MM.1S (cell line): ENCODE measurements around the gene TBC1D32.

Experiments used
- CTCF ChIP-seq: fragments of 300-600 bp; sonication (generic); IDR thresholded peaks from 2 replicates; pipeline ENCODE4 v1.5.1; 2016; ENCODE audit warnings: antibody characterized with exemption, low read length, mixed read lengths
- EZH2 ChIP-seq: fragments of 300-600 bp; sonication (generic); optimal IDR thresholded peaks from 2 replicates; pipeline ENCODE3; 2017; ENCODE audit warnings: low read depth, mild to moderate bottlenecking, antibody characterized with exemption, low read length, mixed read lengths
- EZH2phosphoT487 ChIP-seq: fragments of 300-600 bp; sonication (generic); IDR thresholded peaks from 2 replicates; pipeline ENCODE4 v1.6.1; 2018; ENCODE audit warnings: antibody characterized with exemption, low read length

DNA sequence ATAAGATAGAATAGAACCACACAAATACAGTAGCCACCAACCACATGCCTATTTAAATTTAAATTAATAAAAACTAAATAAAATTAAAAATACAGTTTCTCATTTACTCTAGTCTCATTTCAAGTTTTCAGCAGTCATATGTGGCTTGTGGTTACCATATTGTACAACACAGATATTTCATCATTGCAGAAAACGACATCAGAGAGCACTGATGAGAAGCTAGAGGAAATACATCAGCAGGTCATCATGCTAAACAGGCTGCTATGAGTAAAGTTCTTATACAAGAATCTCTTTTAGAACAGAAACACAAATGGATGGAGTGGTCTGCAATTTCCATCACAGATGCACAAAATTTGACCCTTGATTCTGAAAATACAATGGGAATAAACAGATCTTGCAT, 36.6 kb downstream of the TBC1D32 start:
- TF ChIP-seq CTCF (no peak), EZH2 (no peak), EZH2phosphoT487 (no peak)
